ENCODE results near the gene MSRB1.
A peak's percentile ranks its signal among the peaks of the same experiment; 100 is the strongest.

DNA sequence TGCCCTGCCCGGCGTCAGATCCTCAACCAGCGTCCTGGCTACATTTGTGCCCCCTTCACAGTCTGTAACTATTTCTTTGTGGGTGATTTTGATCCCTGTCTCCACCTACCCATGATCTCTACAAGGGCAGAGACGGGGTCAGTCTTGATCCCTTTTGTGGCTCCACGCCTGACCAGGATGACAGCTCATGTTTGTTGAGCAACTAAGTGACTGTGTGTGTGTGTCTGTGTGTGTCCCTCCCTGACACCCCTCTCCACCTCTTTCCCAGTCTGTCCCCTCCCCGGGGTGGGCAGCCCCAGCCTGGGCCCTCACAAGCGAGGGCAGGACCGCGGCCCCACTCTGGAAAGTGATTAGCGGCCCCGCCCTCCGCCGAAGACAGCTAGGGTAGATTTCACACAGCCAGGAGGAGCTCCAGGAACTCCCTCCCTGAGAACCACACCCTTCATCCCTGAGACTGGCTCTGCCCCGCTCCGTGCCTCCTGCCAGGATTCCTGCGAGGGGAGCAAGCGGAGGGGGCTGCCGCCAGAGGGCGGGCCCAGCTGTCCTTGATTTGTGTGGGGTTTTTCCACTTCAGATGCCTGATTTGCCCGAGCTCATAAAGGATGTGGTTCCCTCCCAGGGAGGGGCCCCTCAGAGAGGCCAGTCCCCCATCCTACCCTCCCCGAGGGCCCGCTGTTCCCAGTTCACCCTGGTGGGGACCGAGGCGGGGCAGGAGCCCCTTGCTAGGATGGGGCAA is 19.5 kb downstream of the MSRB1 start:
- TF ChIP-seq, protein P1, sequence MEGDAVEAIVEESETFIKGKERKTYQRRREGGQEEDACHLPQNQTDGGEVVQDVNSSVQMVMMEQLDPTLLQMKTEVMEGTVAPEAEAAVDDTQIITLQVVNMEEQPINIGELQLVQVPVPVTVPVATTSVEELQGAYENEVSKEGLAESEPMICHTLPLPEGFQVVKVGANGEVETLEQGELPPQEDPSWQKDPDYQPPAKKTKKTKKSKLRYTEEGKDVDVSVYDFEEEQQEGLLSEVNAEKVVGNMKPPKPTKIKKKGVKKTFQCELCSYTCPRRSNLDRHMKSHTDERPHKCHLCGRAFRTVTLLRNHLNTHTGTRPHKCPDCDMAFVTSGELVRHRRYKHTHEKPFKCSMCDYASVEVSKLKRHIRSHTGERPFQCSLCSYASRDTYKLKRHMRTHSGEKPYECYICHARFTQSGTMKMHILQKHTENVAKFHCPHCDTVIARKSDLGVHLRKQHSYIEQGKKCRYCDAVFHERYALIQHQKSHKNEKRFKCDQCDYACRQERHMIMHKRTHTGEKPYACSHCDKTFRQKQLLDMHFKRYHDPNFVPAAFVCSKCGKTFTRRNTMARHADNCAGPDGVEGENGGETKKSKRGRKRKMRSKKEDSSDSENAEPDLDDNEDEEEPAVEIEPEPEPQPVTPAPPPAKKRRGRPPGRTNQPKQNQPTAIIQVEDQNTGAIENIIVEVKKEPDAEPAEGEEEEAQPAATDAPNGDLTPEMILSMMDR (IDR thresholded peaks at IDR 0.05) = peak in 2 of 7 experiments; percentile 21 to 23
- TF ChIP-seq POLR2A (IDR thresholded peaks at IDR 0.05) = no peak
